ENCODE measurements around the gene PFKP.
"Not testable (repeated sequence)": the region's sequence is repeated elsewhere in the genome, so short reads cannot be mapped to it uniquely, and the experiment has no call there.

The PFKP gene

GRCh38 chr10:3166496-3167290, 99.3 kb downstream of the PFKP start:
- DNase-seq: no peak

GRCh38 chr10:3167611-3168330, 100.4 kb downstream of the PFKP start:
- DNase-seq: no peak

GRCh38 chr10:3169271-3169670, 101.9 kb downstream of the PFKP start:
- no peak for DNase-seq

GRCh38 chr10:3169673-3170072, 102.3 kb downstream of the PFKP start:
- DNase-seq: no peak

GRCh38 chr10:3171488-3171887, 104.1 kb downstream of the PFKP start:
- DNase-seq: not testable (repeated sequence)

- no peak for DNase-seq
Measured at GRCh38 chr10:3172081-3172445, 104.7 kb downstream of the PFKP start.

- peak; percentile 98 for DNase-seq
Measured at GRCh38 chr10:3172446-3173170, 105.3 kb downstream of the PFKP start, which contains the start of gene PITRM1. Gene PITRM1 (minus strand): TSS chr10:3172782. CDS start chr10:3172772, 10 bp downstream.

GRCh38 chr10:3173171-3173878, 106.0 kb downstream of the PFKP start:
- DNase-seq: no peak

- no peak for DNase-seq
Measured at GRCh38 chr10:3178042-3178441, 110.7 kb downstream of the PFKP start.

GRCh38 chr10:3179174-3179573, 111.8 kb downstream of the PFKP start:
- DNase-seq: no peak

GRCh38 chr10:3180355-3181025, 113.1 kb downstream of the PFKP start:
- DNase-seq: no peak

- no peak for DNase-seq
Measured at GRCh38 chr10:3185386-3185785, 118.0 kb downstream of the PFKP start.

GRCh38 chr10:3186368-3186767, 119.0 kb downstream of the PFKP start:
- DNase-seq: no peak
